ENCODE measurements around the gene OR4M1. TPM values are rescaled to one million over a fixed set of nuclear protein-coding genes. Genes with fewer than 3 reads are reported as not detected.
"Not testable (repeated sequence)": the region's sequence is repeated elsewhere in the genome, so short reads cannot be mapped to it uniquely, and the experiment has no call there.

Gene OR4M1, protein sequence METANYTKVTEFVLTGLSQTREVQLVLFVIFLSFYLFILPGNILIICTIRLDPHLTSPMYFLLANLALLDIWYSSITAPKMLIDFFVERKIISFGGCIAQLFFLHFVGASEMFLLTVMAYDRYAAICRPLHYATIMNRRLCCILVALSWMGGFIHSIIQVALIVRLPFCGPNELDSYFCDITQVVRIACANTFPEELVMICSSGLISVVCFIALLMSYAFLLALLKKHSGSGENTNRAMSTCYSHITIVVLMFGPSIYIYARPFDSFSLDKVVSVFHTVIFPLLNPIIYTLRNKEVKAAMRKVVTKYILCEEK
- polyA plus RNA-seq (not detected in 3 replicates), polyA minus RNA-seq (not detected in 3 replicates)
- polyA plus RNA-seq (2011; ENCODE audit: low read depth): not detected
- not detected in 2 replicates for polyA plus RNA-seq (2011; cell fraction: cytosol; rRNA removed)
- polyA plus RNA-seq (2011; cell fraction: nucleus; rRNA removed): not detected in 2 replicates
- not detected in 2 replicates for polyA plus RNA-seq (2012; ENCODE audit: low replicate concordance)
- polyA minus RNA-seq (2011; cell fraction: cytosol; rRNA and poly(A)+ RNA removed): not detected
- polyA minus RNA-seq (2011; cell fraction: nucleus; rRNA and poly(A)+ RNA removed): not detected in 2 replicates

DNA sequence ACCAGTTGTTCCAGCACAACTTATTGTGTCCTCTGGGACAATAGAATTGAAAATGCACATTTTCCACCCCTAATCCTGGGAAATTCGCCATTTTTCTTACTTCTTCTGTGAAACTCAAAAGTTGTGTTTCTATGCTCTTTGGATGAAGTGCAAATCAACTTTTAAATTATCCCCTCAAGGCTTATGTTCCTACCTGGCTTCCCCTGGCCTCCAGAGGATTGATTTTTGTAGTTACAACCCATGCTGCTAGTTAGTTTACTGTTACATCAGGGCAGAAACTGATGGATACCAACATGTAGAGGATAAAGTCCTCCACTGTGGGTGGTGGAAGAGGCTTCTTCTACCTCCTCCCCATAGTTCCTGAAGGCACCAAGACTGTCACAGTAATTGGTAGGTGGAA is at the start of gene OR4M1:
TSS of gene OR4M1 (plus strand) at position 301 of the 400 bp plus-strand sequence. CDS start 6,819 bp downstream, outside the sequence.
- H3K9ac ChIP-seq (ENCODE audit: control insufficient read depth, extremely low read depth, insufficient read depth, low read length); H3K9me3 ChIP-seq (ENCODE audit: control insufficient read depth, low read depth, low read length); FAIRE-seq; H3K79me2 ChIP-seq (ENCODE audit: control insufficient read depth, insufficient read depth, low read length); H3K4me3 ChIP-seq (ENCODE audit: control insufficient read depth in 2 of 3, extremely low read depth in 1 of 3, insufficient read depth in 2 of 3, low read depth in 1 of 3, low read length in 3 of 3); H3K27ac ChIP-seq (ENCODE audit: control insufficient read depth, insufficient read depth, low read length); DNase-seq (ENCODE audit: low read depth, low spot score); H2AFZ ChIP-seq (ENCODE audit: control insufficient read depth, low read length); H3K4me2 ChIP-seq (ENCODE audit: control insufficient read depth, extremely low read depth, insufficient read depth, low read depth, low read length); H3K27me3 ChIP-seq (ENCODE audit: control insufficient read depth, extremely low read depth, insufficient read depth, low read length); H4K20me1 ChIP-seq (ENCODE audit: control insufficient read depth, extremely low read depth, insufficient read depth, low read length); H3K36me3 ChIP-seq (ENCODE audit: control insufficient read depth in 2 of 2, extremely low read depth in 1 of 2, insufficient read depth in 2 of 2, low read length in 2 of 2); H3K9me1 ChIP-seq (ENCODE audit: control insufficient read depth, extremely low read depth, insufficient read depth, low read length); dilution Hi-C loops (cut with MboI; ENCODE audit: extremely low pct_ligation_motif_present, low sequenced_read_pairs); H3K4me1 ChIP-seq (ENCODE audit: control insufficient read depth, extremely low read depth, insufficient read depth, low read length): not testable (repeated sequence)

DNA sequence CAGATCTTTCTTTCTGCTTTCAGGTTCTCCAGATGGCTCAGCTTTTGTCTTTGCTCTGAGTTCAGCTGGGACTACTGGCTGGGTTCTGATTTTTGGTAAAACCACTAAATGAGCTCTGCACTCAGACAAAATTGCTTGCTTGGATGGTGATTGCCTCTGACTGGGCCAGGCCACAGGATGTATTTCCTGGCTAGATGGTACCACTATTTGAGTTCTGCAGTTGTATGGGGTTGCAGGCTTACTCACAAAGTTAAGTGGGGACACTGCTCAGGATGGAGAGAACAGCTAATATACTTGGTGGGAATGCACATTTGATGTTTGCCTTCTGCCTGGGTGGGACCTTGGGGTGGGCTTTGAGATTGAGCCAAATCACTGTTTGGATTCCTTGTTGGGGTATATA is 43.9 kb upstream of the OR4M1 start:
- no peak for DNase-seq (ENCODE audit: low read depth, low spot score)
- dilution Hi-C loops (cut with MboI; ENCODE audit: extremely low pct_ligation_motif_present, low sequenced_read_pairs): no loop called here
- no peak for FAIRE-seq
- H3K4me3 ChIP-seq (ENCODE audit: control insufficient read depth in 2 of 3, extremely low read depth in 1 of 3, insufficient read depth in 2 of 3, low read depth in 1 of 3, low read length in 3 of 3): no peak overlapping the region
- H2AFZ ChIP-seq (ENCODE audit: control insufficient read depth, low read length): no peak overlapping the region
- peaks cover 8% of the 10 kb centered on the region for H3K9me3 ChIP-seq (ENCODE audit: control insufficient read depth, low read depth, low read length)
- no peaks in the 10 kb centered on the region for H3K9me1 ChIP-seq (ENCODE audit: control insufficient read depth, extremely low read depth, insufficient read depth, low read length)
- H3K36me3 ChIP-seq (ENCODE audit: control insufficient read depth in 2 of 2, extremely low read depth in 1 of 2, insufficient read depth in 2 of 2, low read length in 2 of 2): no peaks in the 10 kb centered on the region
- H3K79me2 ChIP-seq (ENCODE audit: control insufficient read depth, insufficient read depth, low read length): no peaks in the 10 kb centered on the region
- H3K4me2 ChIP-seq (ENCODE audit: control insufficient read depth, extremely low read depth, insufficient read depth, low read depth, low read length): no peak overlapping the region
- H3K27ac ChIP-seq (ENCODE audit: control insufficient read depth, insufficient read depth, low read length): no peak overlapping the region
- H3K9ac ChIP-seq (ENCODE audit: control insufficient read depth, extremely low read depth, insufficient read depth, low read length): no peak overlapping the region
- H3K27me3 ChIP-seq (ENCODE audit: control insufficient read depth, extremely low read depth, insufficient read depth, low read length): no peaks in the 10 kb centered on the region
- TF ChIP-seq EZH2 (IDR thresholded peaks at IDR 0.05; ENCODE audit: low read length): no peak
- TF ChIP-seq, protein P1, sequence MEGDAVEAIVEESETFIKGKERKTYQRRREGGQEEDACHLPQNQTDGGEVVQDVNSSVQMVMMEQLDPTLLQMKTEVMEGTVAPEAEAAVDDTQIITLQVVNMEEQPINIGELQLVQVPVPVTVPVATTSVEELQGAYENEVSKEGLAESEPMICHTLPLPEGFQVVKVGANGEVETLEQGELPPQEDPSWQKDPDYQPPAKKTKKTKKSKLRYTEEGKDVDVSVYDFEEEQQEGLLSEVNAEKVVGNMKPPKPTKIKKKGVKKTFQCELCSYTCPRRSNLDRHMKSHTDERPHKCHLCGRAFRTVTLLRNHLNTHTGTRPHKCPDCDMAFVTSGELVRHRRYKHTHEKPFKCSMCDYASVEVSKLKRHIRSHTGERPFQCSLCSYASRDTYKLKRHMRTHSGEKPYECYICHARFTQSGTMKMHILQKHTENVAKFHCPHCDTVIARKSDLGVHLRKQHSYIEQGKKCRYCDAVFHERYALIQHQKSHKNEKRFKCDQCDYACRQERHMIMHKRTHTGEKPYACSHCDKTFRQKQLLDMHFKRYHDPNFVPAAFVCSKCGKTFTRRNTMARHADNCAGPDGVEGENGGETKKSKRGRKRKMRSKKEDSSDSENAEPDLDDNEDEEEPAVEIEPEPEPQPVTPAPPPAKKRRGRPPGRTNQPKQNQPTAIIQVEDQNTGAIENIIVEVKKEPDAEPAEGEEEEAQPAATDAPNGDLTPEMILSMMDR (optimal IDR thresholded peaks at IDR 0.05 in 1 of 3, IDR thresholded peaks at IDR 0.05 in 1 of 3, conservative IDR thresholded peaks at IDR 0.05 in 1 of 3; ENCODE audit: extremely low read depth in 1 of 3, insufficient read depth in 2 of 3, low read length in 3 of 3): no peak
- no peaks in the 10 kb centered on the region for H4K20me1 ChIP-seq (ENCODE audit: control insufficient read depth, extremely low read depth, insufficient read depth, low read length)
- no peaks in the 10 kb centered on the region for H3K4me1 ChIP-seq (ENCODE audit: control insufficient read depth, extremely low read depth, insufficient read depth, low read length)
